Astrocyte of the cerebellum (primary cell): ENCODE results near the gene RAD51B.

Source experiments
- DNase-seq: peaks from one replicate; pipeline ENCODE4 v3.0.0-alpha.2; 2011; ENCODE audit warnings: low read depth
- H3K4me3 ChIP-seq: 2 replicates; pipeline ENCODE4 v1.5.1; 2011; ENCODE audit warnings: mild to moderate bottlenecking, low read depth, low read length, moderate library complexity
- in situ Hi-C: cut with HindIII; loops from 2 replicates; pipeline ENCODE4 v1.10.0; 2017; ENCODE audit warnings: low sequenced_read_pairs
- TF ChIP-seq, protein P1 (sequence below): IDR thresholded peaks from 2 replicates; pipeline ENCODE4 v1.5.1; 2012; ENCODE audit warnings: low read length, low read depth, moderate library complexity, mild to moderate bottlenecking; ENCODE audit errors: missing control alignments

Gene RAD51B

DNA sequence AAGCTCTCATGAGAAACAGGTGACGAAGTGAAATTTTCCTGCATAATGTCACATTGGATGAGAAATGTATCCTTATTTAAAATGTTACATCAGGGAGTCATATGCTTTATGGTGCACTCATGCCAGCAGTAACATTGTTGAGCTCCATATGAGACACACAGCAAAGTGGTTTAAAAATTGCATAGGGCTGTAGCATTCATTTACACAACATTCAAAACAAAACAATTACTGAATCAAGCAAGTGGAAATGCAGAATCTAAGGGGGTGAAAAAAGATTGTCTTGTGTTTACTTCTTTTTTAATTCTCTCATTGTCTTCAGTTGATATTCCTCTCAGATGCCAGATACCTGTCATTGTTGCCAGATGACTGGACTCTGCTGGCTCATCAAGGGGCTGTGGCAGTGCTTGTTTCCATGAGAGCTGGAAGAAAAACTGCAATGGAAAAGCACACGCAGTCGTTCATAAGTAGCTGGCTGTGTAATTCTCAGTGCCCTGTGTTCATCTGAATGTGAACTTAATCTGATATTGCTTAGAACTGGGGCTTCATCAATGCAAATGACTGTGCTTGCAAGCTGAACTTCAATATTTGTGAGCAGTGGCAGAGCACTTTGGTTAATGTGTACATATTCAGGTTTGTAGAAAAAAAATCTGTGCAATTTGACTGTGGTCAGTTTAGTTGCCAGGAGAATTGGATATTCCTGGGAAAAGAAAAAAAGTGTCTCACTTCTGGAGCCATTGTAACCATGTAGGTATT is 305.6 kb downstream of the RAD51B start:
- in situ Hi-C loops = no loop called here
- peak; percentile 68 for DNase-seq

DNA sequence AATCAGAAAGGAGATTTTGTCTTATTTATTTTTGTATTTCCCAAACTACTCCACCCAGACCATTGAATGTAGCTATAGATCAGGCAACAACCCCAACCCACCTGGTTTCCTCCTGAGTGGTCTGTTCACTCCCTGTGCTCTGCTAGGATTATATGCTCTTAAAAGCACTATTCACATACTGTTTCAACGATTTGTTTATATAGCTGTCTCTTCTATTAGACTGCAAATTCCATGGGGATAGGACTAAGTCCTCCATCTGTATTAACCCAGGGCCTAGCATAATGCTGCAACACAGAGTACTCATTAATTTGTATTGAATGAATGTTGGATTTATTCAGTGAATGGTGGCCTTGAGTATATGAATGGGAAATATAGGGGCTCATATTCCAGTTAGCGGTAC is 307.6 kb downstream of the RAD51B start:
- no peak overlapping the region for H3K4me3 ChIP-seq
- TF ChIP-seq, protein P1, sequence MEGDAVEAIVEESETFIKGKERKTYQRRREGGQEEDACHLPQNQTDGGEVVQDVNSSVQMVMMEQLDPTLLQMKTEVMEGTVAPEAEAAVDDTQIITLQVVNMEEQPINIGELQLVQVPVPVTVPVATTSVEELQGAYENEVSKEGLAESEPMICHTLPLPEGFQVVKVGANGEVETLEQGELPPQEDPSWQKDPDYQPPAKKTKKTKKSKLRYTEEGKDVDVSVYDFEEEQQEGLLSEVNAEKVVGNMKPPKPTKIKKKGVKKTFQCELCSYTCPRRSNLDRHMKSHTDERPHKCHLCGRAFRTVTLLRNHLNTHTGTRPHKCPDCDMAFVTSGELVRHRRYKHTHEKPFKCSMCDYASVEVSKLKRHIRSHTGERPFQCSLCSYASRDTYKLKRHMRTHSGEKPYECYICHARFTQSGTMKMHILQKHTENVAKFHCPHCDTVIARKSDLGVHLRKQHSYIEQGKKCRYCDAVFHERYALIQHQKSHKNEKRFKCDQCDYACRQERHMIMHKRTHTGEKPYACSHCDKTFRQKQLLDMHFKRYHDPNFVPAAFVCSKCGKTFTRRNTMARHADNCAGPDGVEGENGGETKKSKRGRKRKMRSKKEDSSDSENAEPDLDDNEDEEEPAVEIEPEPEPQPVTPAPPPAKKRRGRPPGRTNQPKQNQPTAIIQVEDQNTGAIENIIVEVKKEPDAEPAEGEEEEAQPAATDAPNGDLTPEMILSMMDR = no peak
- DNase-seq = no peak
- in situ Hi-C loops = no loop called here

More for the DNA sequence above, 305.6 kb downstream of the RAD51B start:
- TF ChIP-seq, protein P1 = no peak
- no peak overlapping the region for H3K4me3 ChIP-seq

DNA sequence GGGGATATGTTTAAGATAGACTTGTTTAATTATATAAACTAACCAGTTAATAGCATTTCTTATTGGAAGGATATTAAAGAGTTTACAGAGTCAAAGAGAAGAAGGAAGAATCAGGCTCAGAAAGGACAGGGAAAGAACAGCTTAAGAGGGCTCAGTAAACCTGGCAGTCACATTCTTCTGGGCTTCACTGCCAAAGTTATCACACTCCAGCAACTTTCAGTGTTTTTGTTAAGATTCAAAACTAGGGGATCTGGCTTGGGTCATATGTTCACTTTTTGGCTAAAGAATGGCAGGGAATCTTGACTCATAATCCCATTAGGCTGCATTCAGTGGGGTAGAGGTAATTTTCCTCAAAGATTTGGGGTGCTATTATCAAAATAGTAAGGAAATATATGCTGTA is 312.3 kb downstream of the RAD51B start:
- in situ Hi-C loops = no loop called here
- TF ChIP-seq, protein P1 = no peak
- no peak overlapping the region for H3K4me3 ChIP-seq
- DNase-seq = no peak

DNA sequence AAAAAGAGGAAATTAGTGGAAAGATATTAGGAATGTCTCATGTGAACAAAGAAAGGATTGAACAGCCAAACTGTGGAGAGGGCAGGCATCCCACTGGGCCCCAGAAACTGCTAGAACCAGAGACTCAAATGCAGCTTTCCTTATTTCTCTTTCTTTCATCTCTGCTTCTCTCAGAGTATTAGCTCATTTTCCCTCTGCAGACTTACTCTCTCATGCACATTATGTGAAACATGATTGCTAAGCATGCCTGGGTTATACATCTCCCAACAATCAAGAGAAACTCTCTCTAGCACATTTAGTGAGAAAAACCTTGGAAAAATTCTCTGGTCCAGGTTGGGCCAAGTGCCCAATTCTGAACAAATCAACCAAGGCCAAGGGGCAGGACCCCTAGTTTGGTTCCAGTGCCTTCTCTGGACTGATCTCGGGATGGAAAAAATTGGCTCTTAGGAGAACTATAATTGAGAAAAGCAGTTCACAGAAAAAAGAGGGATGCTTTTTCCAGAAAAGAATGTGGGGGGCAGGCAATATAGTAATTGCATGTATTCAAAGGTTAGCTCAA is 313.1 kb downstream of the RAD51B start:
- H3K4me3 ChIP-seq = no peak overlapping the region
- in situ Hi-C loops = no loop called here
- TF ChIP-seq, protein P1 = no peak
- DNase-seq = no peak

DNA sequence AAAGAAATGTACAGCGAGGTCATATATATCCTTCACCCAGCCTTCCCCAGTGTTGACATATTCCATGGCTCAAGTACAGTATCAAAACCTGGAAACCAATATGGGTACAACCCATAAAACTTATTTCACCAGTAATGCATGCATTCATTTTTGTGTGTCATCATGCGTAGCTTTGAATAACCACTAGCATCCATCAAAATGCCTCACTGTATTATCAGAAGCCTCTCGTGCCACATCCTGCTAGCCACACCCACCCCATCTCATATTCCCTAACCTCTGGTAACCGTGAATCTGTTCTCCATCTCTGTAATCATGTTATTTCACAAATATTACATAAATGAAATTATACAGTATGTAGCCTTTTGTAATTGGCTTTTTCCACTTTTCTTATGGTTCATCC is 314.3 kb downstream of the RAD51B start:
- no peak overlapping the region for H3K4me3 ChIP-seq
- no peak for DNase-seq
- TF ChIP-seq, protein P1 = no peak
- in situ Hi-C loops = no loop called here

DNA sequence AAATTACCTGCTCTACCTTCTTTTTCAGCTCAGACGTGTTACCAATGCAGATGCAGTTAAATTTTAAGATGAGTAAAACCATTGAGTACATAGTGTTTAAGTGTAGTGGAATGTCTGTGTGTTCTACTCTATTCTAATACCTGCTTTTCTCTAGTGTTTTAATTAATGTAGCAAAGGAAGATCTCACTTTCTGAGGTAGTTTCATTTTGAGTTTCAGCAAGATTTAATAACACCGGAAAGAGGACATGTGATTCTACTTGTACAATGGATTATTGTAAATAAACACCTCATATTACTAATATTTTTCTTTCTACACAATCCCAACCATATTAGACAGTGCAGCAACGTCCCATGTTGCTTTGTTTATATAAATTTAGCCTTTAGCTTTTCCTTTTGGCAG is 315.4 kb downstream of the RAD51B start:
- no peak overlapping the region for H3K4me3 ChIP-seq
- TF ChIP-seq, protein P1 = no peak
- DNase-seq = no peak
- in situ Hi-C loops = no loop called here
